ENCODE measurements around the gene ABLIM3.

Gene ABLIM3

GRCh38 chr5:149195337-149195887 lies 54.1 kb downstream of the ABLIM3 start:
- DNase-seq, result no peak

DNA sequence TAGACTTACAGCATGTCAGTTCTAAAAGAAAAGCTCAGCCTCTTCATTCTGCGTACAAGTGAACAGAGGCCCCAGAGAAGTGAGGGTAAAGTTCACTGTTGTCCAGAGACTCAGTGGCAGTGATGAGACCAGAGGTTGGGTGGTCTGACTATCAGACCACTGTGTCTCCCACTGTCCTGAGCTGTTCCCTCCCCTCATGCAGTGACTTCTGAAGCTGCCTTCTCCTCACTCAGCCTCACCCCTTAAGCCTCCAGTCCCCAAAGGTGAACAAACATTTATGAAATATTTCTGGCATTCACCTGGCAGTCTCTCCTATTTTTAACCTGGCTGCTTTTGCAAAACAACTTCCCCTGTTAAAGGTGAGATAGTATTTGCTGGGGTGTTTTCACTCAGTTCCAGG lies 54.7 kb downstream of the ABLIM3 start:
- no peak for DNase-seq

- no peak for DNase-seq
These were observed 56.9 kb downstream of the ABLIM3 start for GRCh38 chr5:149198148-149198547.

DNA sequence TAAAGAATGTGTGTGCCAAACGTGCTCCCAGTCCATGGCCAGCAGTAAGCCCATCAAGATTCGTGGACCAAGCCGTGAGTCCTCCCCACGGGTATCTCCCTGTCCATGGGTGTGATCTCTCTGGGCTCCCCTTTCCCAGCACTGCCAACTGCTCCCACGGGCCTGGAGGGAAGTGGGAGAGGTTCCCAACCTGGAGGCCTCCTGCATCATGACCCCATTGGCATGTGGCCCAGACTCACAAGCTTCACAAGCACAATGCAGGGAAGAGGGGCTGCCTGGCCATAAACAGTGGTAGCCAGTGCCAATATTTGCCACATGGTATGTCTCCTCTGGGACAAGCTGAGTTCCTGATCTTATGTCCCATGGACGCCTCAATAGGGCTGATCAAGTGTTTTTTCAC lies 59.1 kb downstream of the ABLIM3 start:
- no peak for DNase-seq

GRCh38 chr5:149201121-149201637 lies 59.9 kb downstream of the ABLIM3 start:
- DNase-seq, result no peak

DNA sequence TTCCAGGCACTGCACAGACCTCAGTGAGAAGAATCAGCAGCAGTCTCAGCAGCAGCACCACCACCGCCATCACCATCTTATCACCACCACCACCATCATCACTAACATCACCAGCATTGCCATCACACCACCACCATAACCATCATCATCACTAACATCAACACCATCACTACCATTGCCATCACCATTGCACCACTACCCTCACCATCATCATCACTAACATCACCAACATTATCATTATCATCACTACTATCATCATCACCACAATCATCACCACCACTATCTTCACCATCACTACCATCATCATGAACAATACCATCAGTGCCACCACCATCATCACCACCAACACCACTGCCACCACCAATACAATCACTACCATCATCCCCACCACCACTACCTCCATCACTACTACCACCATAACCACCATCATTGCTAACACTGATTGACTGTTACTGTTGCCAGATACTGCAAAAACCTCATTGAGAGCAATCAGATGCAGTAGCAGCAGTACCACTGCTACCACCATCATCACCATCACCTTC lies 61.7 kb downstream of the ABLIM3 start:
- DNase-seq, result no peak

GRCh38 chr5:149203921-149204441 lies 62.7 kb downstream of the ABLIM3 start:
- no peak for DNase-seq

GRCh38 chr5:149205625-149206523 lies 64.6 kb downstream of the ABLIM3 start:
- no peak for DNase-seq

GRCh38 chr5:149206524-149207141 lies 65.3 kb downstream of the ABLIM3 start:
- no peak for DNase-seq

GRCh38 chr5:149207831-149208230 lies 66.5 kb downstream of the ABLIM3 start:
- DNase-seq, result no peak

DNA sequence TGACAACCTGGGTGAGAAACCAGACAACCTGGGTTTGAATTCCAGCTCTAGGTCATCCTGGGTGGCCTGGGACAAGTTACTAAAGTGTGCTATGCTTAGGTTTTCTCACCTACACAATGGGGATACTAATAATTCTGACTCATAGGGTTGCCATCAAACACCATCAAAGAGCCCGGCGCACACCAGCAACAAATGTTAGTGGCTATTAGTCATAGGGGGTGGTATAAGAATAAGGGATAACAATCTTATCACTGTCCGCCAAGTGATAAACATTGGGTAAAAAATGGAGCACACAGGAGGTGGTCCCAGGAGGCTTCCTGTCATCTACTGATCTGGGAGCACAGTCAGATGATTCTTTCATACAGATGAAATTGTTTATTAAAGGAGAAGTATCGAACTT lies 68.9 kb downstream of the ABLIM3 start:
- DNase-seq, result no peak

DNA sequence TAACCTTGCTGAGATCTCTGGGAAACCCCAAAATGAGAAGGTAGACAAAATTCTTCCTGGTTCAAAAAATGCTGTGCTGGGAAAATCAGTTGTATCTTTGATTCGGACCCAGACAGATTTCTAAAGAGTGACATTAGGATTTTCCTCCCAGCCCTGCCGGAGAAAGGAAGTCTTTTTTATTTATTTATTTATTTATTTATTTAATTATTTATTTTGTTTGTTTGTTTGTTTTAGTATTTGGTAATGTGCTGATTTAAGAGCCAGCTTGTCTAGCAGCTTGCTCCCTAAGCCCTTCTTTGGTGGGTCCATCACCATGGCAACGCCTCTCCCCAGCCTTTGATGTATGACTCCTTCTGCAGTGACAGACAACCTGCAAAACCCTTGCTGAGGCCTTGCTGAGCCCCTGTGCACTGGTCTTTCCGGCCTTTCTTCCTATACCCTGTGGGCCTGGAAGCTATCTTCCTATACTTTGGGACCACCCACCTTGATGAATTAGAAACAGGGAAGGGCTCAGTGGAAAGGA lies 69.7 kb downstream of the ABLIM3 start:
- DNase-seq, result no peak

DNA sequence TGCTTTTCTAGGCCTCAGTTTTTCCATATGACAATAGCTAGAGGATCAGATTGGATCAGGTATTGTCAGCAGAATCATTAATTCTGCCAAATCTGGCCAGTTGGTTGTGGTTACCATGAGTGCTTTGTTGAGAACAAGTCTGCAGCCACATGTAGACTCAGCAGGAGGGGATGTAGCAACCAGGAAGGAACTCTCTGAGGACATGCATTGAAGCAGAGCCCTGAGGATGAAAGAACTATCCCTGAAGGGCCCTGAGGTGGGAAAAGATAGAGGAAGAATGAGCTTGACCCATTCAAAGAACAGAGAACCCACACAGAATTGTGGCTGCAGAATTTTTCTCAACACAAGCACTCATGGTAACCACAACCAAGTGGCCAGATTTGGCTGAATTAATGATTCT lies 70.3 kb downstream of the ABLIM3 start:
- DNase-seq, result no peak

- no peak for DNase-seq
These were observed 71.1 kb downstream of the ABLIM3 start for GRCh38 chr5:149212198-149212951.

DNA sequence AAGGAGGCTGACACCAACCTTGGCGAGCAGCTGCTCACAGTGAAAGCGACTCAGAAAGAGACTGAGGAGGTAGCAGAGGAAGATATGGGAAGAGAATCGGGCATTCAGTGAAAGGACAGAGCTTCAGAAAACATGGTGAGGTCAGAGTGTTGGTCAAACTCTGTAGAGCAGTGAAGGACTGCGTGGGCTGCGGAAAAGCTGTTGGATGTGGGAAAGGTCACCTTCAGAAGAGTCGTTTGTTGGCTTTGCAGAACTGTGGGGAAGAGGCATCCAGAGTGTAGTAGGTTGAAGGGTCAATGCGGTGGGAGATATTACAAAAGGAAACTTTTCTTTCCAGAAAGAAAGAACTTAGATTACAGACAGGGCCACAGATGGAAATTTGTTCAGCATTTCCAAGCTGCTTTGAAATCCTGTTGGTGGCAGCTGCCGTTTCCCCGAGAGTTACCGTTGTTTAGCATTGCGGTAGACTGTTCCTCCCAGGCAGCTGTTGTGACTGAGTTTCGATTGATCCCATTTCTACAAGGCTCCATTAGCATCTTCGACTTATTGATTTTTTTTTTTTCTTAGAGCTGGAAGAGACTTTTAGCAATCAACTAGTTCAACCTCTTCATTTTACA lies 72.1 kb downstream of the ABLIM3 start:
- no peak for DNase-seq

DNA sequence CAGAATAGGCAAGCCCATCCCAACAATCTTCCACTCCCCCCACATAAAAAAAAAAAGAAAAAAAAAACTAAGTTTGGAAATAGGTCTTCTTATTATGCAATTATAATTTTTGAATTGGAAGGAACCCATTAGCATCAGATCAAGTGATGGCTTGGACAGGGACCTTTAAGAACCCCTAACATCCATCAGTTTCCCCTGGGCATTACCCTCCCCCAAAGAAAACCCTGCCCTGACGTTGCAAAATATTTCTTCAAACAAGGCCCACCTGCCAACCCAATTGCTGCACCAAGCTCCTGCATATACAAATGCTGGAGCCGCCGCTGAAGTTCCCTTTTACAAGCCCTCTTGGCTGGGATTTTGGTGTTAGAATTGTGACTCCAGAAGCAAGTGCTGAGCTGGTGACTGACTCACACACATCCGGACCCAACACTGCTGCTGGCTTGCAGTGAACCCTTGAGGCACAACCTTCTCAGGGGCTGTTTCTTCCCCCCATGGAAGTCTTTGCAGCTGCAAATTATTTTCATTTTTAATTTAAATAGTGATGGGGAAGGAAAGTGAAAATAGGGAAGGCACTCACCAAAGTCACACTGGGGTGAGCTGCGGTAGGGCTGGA lies 74.3 kb downstream of the ABLIM3 start:
- DNase-seq, result no peak

DNA sequence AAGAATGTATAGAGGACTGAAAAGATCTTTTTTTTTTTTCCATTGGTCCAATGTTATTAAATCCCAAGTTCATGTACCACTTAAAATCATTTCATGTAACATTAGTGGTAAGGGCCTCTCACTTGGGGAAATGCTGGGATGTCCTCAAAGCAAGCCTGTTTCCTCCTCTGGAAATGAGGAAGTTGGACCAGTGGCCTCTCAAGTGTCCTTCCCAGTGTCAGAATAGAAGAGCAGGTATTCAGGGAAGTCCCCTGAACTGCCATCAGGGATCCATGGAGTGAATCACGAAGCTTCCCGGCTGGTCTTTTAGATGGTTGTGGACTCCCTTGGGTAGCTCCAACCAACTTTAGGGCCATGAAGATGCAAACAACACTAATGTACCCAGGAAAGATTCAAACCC lies 75.2 kb downstream of the ABLIM3 start:
- DNase-seq, result no peak

GRCh38 chr5:149217096-149217802 lies 76.0 kb downstream of the ABLIM3 start:
- no peak for DNase-seq

GRCh38 chr5:149217803-149218155 lies 76.5 kb downstream of the ABLIM3 start:
- no peak for DNase-seq

DNA sequence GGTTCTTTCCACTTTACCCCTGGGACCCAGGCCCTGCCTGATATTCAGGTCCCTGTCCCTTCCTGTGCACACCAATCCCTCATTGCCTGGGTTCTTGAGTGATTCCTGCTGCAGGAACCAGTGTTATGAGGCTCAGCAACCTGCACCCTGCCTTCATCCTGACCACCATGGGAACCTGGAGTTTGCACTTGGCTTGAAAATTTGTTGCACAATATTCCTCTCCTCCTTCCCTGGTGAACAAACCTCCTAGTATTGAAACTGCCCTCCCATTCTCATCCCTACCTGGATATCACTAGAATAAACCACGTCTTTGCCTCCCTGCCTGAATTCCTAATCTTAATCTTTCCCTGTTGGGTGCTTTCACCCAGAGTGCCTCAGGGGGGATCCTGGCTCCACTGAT lies 78.3 kb downstream of the ABLIM3 start:
- no peak for DNase-seq

GRCh38 chr5:149220750-149221149 lies 79.5 kb downstream of the ABLIM3 start:
- no peak for DNase-seq
